Ovary (tissue), 3 donors: ENCODE results near the gene CALD1.

Source experiments
- CTCF ChIP-seq, 3 donors: fragments of 450-650 bp in 2 of 3; fragments of 200-600 bp in 1 of 3; IDR thresholded peaks; one replicate each; pipeline versions ENCODE4 v1.5.1 to v1.8.0; 2016 to 2022; ENCODE audit warnings: antibody characterized with exemption in 3 of 3, mild to moderate bottlenecking in 1 of 3
- EP300 ChIP-seq: sonication (generic); formaldehyde crosslinking; IDR thresholded peaks from one replicate; pipeline ENCODE4 v1.6.1; 2017; ENCODE audit warnings: antibody characterized with exemption
- POLR2A ChIP-seq: fragments of 450-650 bp; IDR thresholded peaks from one replicate; pipeline ENCODE4 v1.6.1; 2017; ENCODE audit warnings: antibody characterized with exemption, mild to moderate bottlenecking, moderate library complexity
- donor health status: DM: no; HTN: no; CAD: no.

GRCh38 chr7:134959810-134960209 lies 180.4 kb downstream of the CALD1 start:
- TF ChIP-seq CTCF (IDR thresholded peaks at IDR 0.05) (no peak), EP300 (no peak), POLR2A (no peak)
